K562 (cell line): ENCODE results near the gene KLHL35. TPM values are rescaled to one million over a fixed set of nuclear protein-coding genes. Genes with fewer than 3 reads are reported as not detected.
A peak's percentile ranks its signal among the peaks of the same experiment; 100 is the strongest.

Source experiments
- polyA plus RNA-seq, 8 experiments: library from polyadenylated mRNA; depleted of rRNA in 4 of 8; stranded (reverse) in 5 of 8; unstranded in 3 of 8; fragments of >200 nt; fragmentation: Nextera tagmentation in 2 of 8; fragmentation: Illumina TruSeq in 1 of 8; extraction: Ambion mirVana in 2 of 8; extraction: Trizol in 1 of 8; gene quantifications; 2 replicates each; pipeline versions ENCODE4 v1.2.1 to v1.2.3, GENCODE V29; 2011 to 2014; ENCODE audit warnings: inconsistent platforms in 1 of 8, missing spikeins in 1 of 8
- total RNA-seq, 7 experiments: library from RNA; depleted of rRNA in 6 of 7; stranded (reverse); fragments of >200 nt in 6 of 7; fragmentation: Illumina TruSeq in 2 of 7; extraction: Trizol in 2 of 7; gene quantifications; 2 replicates each; pipeline versions ENCODE4 v1.2.1 to v1.2.3, GENCODE V29; 2011 to 2021; ENCODE audit warnings: low replicate concordance in 1 of 7
- TF ChIP-seq, protein P1 (sequence below), 2 experiments: fragments of 450-650 bp; formaldehyde crosslinking in 1 of 2; IDR thresholded peaks; 2 replicates each; pipeline versions ENCODE4 v1.4.0 to v1.6.1; 2014 to 2020; ENCODE audit warnings: mild to moderate bottlenecking in 2 of 2, borderline replicate concordance in 1 of 2, low read depth in 1 of 2
- TF ChIP-seq, protein P2 (sequence below): fragments of 200-400 bp; formaldehyde crosslinking; IDR thresholded peaks from 2 replicates; pipeline ENCODE4 v1.6.1; 2017; ENCODE audit warnings: mild to moderate bottlenecking, low read depth, low read length, moderate library complexity
- TF ChIP-seq, protein P3 (sequence below), 2 experiments: fragments of 450-650 bp in 1 of 2; IDR thresholded peaks; 2 replicates each; pipeline ENCODE4 v1.6.1; 2011 to 2017; ENCODE audit warnings: low read depth in 2 of 2, antibody characterized with exemption in 1 of 2, borderline replicate concordance in 1 of 2, low read length in 1 of 2, mild to moderate bottlenecking in 1 of 2, mixed read lengths in 1 of 2; ENCODE audit not compliant: control insufficient read depth in 1 of 2
- TF ChIP-seq, protein P4 (sequence below): fragments of 450-650 bp; formaldehyde crosslinking; IDR thresholded peaks from 2 replicates; pipeline ENCODE4 v1.4.0; 2020; ENCODE audit warnings: mild to moderate bottlenecking, mixed read lengths

Gene KLHL35
- total and polyA plus RNA-seq, 9 of the 15 experiments (the other 6 are each of a cell fraction or from before 2014, with no cell fraction given), result not detected

DNA sequence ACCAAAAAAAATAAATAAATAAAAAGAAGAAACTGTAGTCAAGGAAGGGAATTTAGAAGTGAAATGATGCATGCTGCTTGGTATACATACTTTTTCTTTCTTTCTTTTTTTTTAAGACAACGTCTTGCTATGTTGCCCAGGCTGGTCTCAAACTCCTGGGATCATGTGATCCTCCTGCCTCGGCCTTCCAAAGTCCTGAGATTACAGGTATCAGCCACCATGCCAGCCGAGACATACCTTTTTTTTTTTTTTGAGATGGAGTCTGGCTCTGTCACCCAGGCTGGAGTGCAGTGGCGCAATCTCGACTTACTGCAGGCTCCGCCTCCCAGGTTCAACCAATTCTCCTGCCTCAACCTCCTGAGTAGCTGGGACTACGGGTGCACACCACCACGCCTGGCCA, 59.8 kb downstream of the KLHL35 start (continued):
- TF ChIP-seq, protein P1, sequence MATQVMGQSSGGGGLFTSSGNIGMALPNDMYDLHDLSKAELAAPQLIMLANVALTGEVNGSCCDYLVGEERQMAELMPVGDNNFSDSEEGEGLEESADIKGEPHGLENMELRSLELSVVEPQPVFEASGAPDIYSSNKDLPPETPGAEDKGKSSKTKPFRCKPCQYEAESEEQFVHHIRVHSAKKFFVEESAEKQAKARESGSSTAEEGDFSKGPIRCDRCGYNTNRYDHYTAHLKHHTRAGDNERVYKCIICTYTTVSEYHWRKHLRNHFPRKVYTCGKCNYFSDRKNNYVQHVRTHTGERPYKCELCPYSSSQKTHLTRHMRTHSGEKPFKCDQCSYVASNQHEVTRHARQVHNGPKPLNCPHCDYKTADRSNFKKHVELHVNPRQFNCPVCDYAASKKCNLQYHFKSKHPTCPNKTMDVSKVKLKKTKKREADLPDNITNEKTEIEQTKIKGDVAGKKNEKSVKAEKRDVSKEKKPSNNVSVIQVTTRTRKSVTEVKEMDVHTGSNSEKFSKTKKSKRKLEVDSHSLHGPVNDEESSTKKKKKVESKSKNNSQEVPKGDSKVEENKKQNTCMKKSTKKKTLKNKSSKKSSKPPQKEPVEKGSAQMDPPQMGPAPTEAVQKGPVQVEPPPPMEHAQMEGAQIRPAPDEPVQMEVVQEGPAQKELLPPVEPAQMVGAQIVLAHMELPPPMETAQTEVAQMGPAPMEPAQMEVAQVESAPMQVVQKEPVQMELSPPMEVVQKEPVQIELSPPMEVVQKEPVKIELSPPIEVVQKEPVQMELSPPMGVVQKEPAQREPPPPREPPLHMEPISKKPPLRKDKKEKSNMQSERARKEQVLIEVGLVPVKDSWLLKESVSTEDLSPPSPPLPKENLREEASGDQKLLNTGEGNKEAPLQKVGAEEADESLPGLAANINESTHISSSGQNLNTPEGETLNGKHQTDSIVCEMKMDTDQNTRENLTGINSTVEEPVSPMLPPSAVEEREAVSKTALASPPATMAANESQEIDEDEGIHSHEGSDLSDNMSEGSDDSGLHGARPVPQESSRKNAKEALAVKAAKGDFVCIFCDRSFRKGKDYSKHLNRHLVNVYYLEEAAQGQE (IDR thresholded peaks at IDR 0.05; ENCODE audit: borderline replicate concordance), result no peak
- TF ChIP-seq, protein P1 (CRISPR knock-in tag; IDR thresholded peaks at IDR 0.05; ENCODE audit: low read depth), result no peak
- TF ChIP-seq, protein P2, sequence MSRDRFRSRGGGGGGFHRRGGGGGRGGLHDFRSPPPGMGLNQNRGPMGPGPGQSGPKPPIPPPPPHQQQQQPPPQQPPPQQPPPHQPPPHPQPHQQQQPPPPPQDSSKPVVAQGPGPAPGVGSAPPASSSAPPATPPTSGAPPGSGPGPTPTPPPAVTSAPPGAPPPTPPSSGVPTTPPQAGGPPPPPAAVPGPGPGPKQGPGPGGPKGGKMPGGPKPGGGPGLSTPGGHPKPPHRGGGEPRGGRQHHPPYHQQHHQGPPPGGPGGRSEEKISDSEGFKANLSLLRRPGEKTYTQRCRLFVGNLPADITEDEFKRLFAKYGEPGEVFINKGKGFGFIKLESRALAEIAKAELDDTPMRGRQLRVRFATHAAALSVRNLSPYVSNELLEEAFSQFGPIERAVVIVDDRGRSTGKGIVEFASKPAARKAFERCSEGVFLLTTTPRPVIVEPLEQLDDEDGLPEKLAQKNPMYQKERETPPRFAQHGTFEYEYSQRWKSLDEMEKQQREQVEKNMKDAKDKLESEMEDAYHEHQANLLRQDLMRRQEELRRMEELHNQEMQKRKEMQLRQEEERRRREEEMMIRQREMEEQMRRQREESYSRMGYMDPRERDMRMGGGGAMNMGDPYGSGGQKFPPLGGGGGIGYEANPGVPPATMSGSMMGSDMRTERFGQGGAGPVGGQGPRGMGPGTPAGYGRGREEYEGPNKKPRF, result no peak
- TF ChIP-seq, protein P3, sequence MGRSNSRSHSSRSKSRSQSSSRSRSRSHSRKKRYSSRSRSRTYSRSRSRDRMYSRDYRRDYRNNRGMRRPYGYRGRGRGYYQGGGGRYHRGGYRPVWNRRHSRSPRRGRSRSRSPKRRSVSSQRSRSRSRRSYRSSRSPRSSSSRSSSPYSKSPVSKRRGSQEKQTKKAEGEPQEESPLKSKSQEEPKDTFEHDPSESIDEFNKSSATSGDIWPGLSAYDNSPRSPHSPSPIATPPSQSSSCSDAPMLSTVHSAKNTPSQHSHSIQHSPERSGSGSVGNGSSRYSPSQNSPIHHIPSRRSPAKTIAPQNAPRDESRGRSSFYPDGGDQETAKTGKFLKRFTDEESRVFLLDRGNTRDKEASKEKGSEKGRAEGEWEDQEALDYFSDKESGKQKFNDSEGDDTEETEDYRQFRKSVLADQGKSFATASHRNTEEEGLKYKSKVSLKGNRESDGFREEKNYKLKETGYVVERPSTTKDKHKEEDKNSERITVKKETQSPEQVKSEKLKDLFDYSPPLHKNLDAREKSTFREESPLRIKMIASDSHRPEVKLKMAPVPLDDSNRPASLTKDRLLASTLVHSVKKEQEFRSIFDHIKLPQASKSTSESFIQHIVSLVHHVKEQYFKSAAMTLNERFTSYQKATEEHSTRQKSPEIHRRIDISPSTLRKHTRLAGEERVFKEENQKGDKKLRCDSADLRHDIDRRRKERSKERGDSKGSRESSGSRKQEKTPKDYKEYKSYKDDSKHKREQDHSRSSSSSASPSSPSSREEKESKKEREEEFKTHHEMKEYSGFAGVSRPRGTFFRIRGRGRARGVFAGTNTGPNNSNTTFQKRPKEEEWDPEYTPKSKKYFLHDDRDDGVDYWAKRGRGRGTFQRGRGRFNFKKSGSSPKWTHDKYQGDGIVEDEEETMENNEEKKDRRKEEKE (IDR thresholded peaks at IDR 0.05; ENCODE audit: borderline replicate concordance in 1 of 2, control insufficient read depth in 1 of 2, low read depth in 2 of 2, low read length in 1 of 2), result no peak
- TF ChIP-seq, protein P4, sequence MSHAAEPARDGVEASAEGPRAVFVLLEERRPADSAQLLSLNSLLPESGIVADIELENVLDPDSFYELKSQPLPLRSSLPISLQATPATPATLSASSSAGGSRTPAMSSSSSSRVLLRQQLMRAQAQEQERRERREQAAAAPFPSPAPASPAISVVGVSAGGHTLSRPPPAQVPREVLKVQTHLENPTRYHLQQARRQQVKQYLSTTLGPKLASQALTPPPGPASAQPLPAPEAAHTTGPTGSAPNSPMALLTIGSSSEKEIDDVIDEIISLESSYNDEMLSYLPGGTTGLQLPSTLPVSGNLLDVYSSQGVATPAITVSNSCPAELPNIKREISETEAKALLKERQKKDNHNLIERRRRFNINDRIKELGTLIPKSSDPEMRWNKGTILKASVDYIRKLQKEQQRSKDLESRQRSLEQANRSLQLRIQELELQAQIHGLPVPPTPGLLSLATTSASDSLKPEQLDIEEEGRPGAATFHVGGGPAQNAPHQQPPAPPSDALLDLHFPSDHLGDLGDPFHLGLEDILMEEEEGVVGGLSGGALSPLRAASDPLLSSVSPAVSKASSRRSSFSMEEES (CRISPR knock-in tag), result 0 out of 2 replicates have a peak, but pooled peaks have one; percentile 8
- TF ChIP-seq, all 486 proteins: peak for 1
